ENCODE results near the gene GLS. TPM values are rescaled to one million over a fixed set of nuclear protein-coding genes. Genes with fewer than 3 reads are reported as not detected.

GLS gene
- total RNA-seq, 4 donors from 2014 or later = 85.4 to 219 (median 117) TPM

- no peaks in the 10 kb centered on the region for H3K36me3 ChIP-seq
- H3K4me1 ChIP-seq = peaks cover 12 to 95% (median 27%) of the 10 kb centered on the region in 3 donors
- H3K27ac ChIP-seq = peak overlapping the region; percentile 1 to 56 (median 38)
- 30 to 37% methylated on average over 2 of the region's 2 CpGs for WGBS, 2 donors (ENCODE audit: low coverage in 1 of 2)
- ATAC-seq = no peak
- H3K4me3 ChIP-seq = no peak overlapping the region
- no peaks in the 10 kb centered on the region for H3K27me3 ChIP-seq
- TF ChIP-seq EP300 (IDR thresholded peaks at IDR 0.05) (no peak), CTCF (IDR thresholded peaks at IDR 0.05) (no peak), POLR2A (IDR thresholded peaks at IDR 0.05) (no peak), POLR2AphosphoS5 (IDR thresholded peaks at IDR 0.05) (no peak)
- H3K9me3 ChIP-seq = no peaks in the 10 kb centered on the region
These were observed 6.5 kb downstream of the GLS start for GRCh38 chr2:190887089-190887488.

- TF ChIP-seq EP300 (IDR thresholded peaks at IDR 0.05) = no peak
- TF ChIP-seq POLR2A (IDR thresholded peaks at IDR 0.05) = no peak
- no peak for TF ChIP-seq CTCF (IDR thresholded peaks at IDR 0.05)
- no peak for TF ChIP-seq POLR2AphosphoS5 (IDR thresholded peaks at IDR 0.05)
- Histone ChIP-seq H3K27ac (peak overlapping the region in 3 of 4 donors; percentile 23 to 56 (median 48)), H3K9me3 (no peaks in the 10 kb centered on the region), H3K4me1 (peaks cover 14 to 94% (median 27%) of the 10 kb centered on the region in 3 donors), H3K27me3 (no peaks in the 10 kb centered on the region), H3K36me3 (no peaks in the 10 kb centered on the region), H3K4me3 (no peak overlapping the region)
- no peak for ATAC-seq
- WGBS, 2 donors (ENCODE audit: low coverage in 1 of 2) = 83 to 100% methylated on average over 1 of the region's 1 CpG
These were observed 7.8 kb downstream of the GLS start for GRCh38 chr2:190888449-190888848.

GRCh38 chr2:190889175-190889943, 8.7 kb downstream of the GLS start:
- TF ChIP-seq POLR2AphosphoS5 (IDR thresholded peaks at IDR 0.05) = no peak
- TF ChIP-seq EP300 (IDR thresholded peaks at IDR 0.05) = no peak
- TF ChIP-seq POLR2A (IDR thresholded peaks at IDR 0.05) = no peak
- TF ChIP-seq CTCF (IDR thresholded peaks at IDR 0.05) = no peak
- no peaks in the 10 kb centered on the region for H3K36me3 ChIP-seq

GRCh38 chr2:190891372-190891771, 10.8 kb downstream of the GLS start:
- Histone ChIP-seq H3K4me1 (peaks cover 12 to 92% (median 18%) of the 10 kb centered on the region in 3 donors), H3K4me3 (no peak overlapping the region), H3K27me3 (no peaks in the 10 kb centered on the region), H3K27ac (peak overlapping the region in 1 of 4 donors; percentile 20), H3K36me3 (peaks cover 0 to 12% of the 10 kb centered on the region in 2 donors), H3K9me3 (no peaks in the 10 kb centered on the region)
- no peak for TF ChIP-seq POLR2A (IDR thresholded peaks at IDR 0.05)
- no peak for TF ChIP-seq POLR2AphosphoS5 (IDR thresholded peaks at IDR 0.05)
- TF ChIP-seq EP300 (IDR thresholded peaks at IDR 0.05) = no peak
- no peak for TF ChIP-seq CTCF (IDR thresholded peaks at IDR 0.05)
- no peak for ATAC-seq

More at GRCh38 chr2:190889175-190889943, 8.7 kb downstream of the GLS start:
- WGBS, 2 donors (ENCODE audit: low coverage in 1 of 2) = 83 to 87% methylated on average over 3 of the region's 3 CpGs
- H3K9me3 ChIP-seq = no peaks in the 10 kb centered on the region
- no peaks in the 10 kb centered on the region for H3K27me3 ChIP-seq
- H3K27ac ChIP-seq = peak overlapping the region; percentile 18 to 56 (median 36)
- peaks cover 15 to 94% (median 27%) of the 10 kb centered on the region in 3 donors for H3K4me1 ChIP-seq
- ATAC-seq = no peak
- no peak overlapping the region for H3K4me3 ChIP-seq

GRCh38 chr2:190891889-190892288, 11.3 kb downstream of the GLS start:
- Histone ChIP-seq H3K4me1 (peaks cover 11 to 92% (median 18%) of the 10 kb centered on the region in 3 donors), H3K27ac (peak overlapping the region in 1 of 4 donors; percentile 20), H3K4me3 (no peak overlapping the region), H3K9me3 (no peaks in the 10 kb centered on the region), H3K27me3 (no peaks in the 10 kb centered on the region), H3K36me3 (peaks cover 0 to 17% of the 10 kb centered on the region in 2 donors)
- 50 to 79% methylated on average over 1 of the region's 1 CpG for WGBS, 2 donors (ENCODE audit: low coverage in 1 of 2)
- TF ChIP-seq POLR2AphosphoS5 (IDR thresholded peaks at IDR 0.05) = no peak
- TF ChIP-seq CTCF (IDR thresholded peaks at IDR 0.05) = no peak
- TF ChIP-seq POLR2A (IDR thresholded peaks at IDR 0.05) = no peak
- TF ChIP-seq EP300 (IDR thresholded peaks at IDR 0.05) = no peak
- ATAC-seq = no peak
